GM12878 (cell line): ENCODE results near the gene TRIM28. TPM values are rescaled to one million over a fixed set of nuclear protein-coding genes. Genes with fewer than 3 reads are reported as not detected.
A peak's percentile ranks its signal among the peaks of the same experiment; 100 is the strongest.

Experiments
- ATAC-seq: fragments of 200-7000 bp; cut with Tn5 transposase; 3 replicates; pipeline ENCODE4 v1.9.1; 2020; ENCODE audit warnings: mild to moderate bottlenecking, moderate library complexity
- BruUV-seq: library from RNA; stranded (reverse); fragments of 400-500 nt; replicated peaks from 2 replicates; lab custom pipeline; 2021; lab: Mats Ljungman, UMichigan
- CTCF ChIA-PET: fragments of 300-600 bp; sonication (Branson Sonifier 250); formaldehyde crosslinking; extraction: SDS; loops from one replicate; lab custom pipeline; 2021; ENCODE audit warnings: inconsistent platforms; lab: Yijun Ruan, JAX
- POLR2A ChIA-PET: fragments of 350-600 bp; formaldehyde crosslinking; extraction: SDS; loops from one replicate; lab custom pipeline; 2021; ENCODE audit warnings: inconsistent platforms; lab: Charles Lee
- RAD21 ChIA-PET: fragments of 300-600 bp; sonication (Branson Sonifier 250); formaldehyde crosslinking; loops from one replicate; lab custom pipeline; 2023; ENCODE audit warnings: antibody characterized with exemption; ENCODE audit not compliant: unreplicated experiment; lab: Charles Lee
- SMC1A ChIA-PET: fragments of 300-600 bp; sonication (Branson Sonifier 250); formaldehyde crosslinking; loops from one replicate; lab custom pipeline; 2023; ENCODE audit not compliant: unreplicated experiment, uncharacterized antibody; lab: Charles Lee
- DNase-seq: peaks from one replicate; pipeline ENCODE4 v3.0.0-alpha.2; 2011; ENCODE audit warnings: low read depth, low spot score
- FAIRE-seq: peaks from 3 replicates; lab custom pipeline; 2011; peaks lifted over from hg19 to GRCh38; lab: Jason Lieb, UNC
- H2AFZ ChIP-seq: 2 replicates; pipeline ENCODE4 v1.6.0; 2011; ENCODE audit warnings: low read depth, low read length, control low read depth; ENCODE audit not compliant: control insufficient read depth
- H3K27ac ChIP-seq: 2 replicates; pipeline ENCODE4 v1.5.1; 2011; ENCODE audit warnings: control low read depth; ENCODE audit not compliant: control insufficient read depth, insufficient read depth
- H3K27me3 ChIP-seq, 2 experiments: replicated peaks in 1 of 2; 2 replicates each; pipeline versions ENCODE4 v1.6.0 to v1.6.1; 2011; ENCODE audit warnings: low read length in 1 of 2; ENCODE audit not compliant: control insufficient read depth in 2 of 2, insufficient read depth in 2 of 2
- H3K36me3 ChIP-seq, 2 experiments: 2 replicates each; pipeline ENCODE4 v1.5.1; 2011; ENCODE audit warnings: low read length in 1 of 2; ENCODE audit not compliant: control insufficient read depth in 2 of 2, insufficient read depth in 2 of 2
- H3K4me1 ChIP-seq: 2 replicates; pipeline ENCODE4 v1.6.1; 2011; ENCODE audit warnings: mild to moderate bottlenecking, low read length, moderate library complexity, mixed read lengths; ENCODE audit not compliant: control insufficient read depth, insufficient read depth
- H3K4me2 ChIP-seq: 2 replicates; pipeline ENCODE4 v1.6.0; 2011; ENCODE audit warnings: control low read depth; ENCODE audit not compliant: control insufficient read depth, insufficient read depth
- H3K4me3 ChIP-seq: fragments of 200-600 bp; sonication (generic); 2 replicates; pipeline ENCODE4 v1.5.1; 2016
- H3K79me2 ChIP-seq: 2 replicates; pipeline ENCODE4 v1.6.0; 2011; ENCODE audit warnings: low read length; ENCODE audit not compliant: control insufficient read depth, insufficient read depth
- H3K9ac ChIP-seq: 2 replicates; pipeline ENCODE4 v1.8.0; 2011; ENCODE audit warnings: low read length, control low read depth, mixed read lengths; ENCODE audit not compliant: control insufficient read depth, insufficient read depth
- H3K9me3 ChIP-seq: replicated peaks from 3 replicates; pipeline ENCODE4 v1.5.1; 2011; ENCODE audit warnings: mild to moderate bottlenecking, low read length; ENCODE audit not compliant: control insufficient read depth, insufficient read depth
- H4K20me1 ChIP-seq: 2 replicates; pipeline ENCODE4 v1.6.0; 2011; ENCODE audit not compliant: control insufficient read depth, insufficient read depth
- BMI1 ChIP-seq: fragments of 450-650 bp; IDR thresholded peaks from 2 replicates; pipeline ENCODE4 v1.6.1; 2016; ENCODE audit warnings: mild to moderate bottlenecking, moderate library complexity, borderline replicate concordance
- DPF2 ChIP-seq: fragments of 450-650 bp; IDR thresholded peaks from 2 replicates; pipeline ENCODE4 v1.6.1; 2017; ENCODE audit warnings: mild to moderate bottlenecking
- E2F8 ChIP-seq: fragments of 450-650 bp; IDR thresholded peaks from 2 replicates; pipeline ENCODE4 v1.6.1; 2018; ENCODE audit warnings: mild to moderate bottlenecking, low read depth, moderate library complexity; ENCODE audit not compliant: partially characterized antibody
- EED ChIP-seq: sonication (generic); IDR thresholded peaks from 2 replicates; pipeline ENCODE4 v1.6.1; 2016; ENCODE audit warnings: antibody characterized with exemption, low read depth
- ELK1 ChIP-seq: IDR thresholded peaks from 2 replicates; pipeline ENCODE4 v1.6.1; 2012; ENCODE audit warnings: low read depth, low read length, improper control_type of control experiment
- IKZF2 ChIP-seq, 2 experiments: fragments of 450-650 bp; IDR thresholded peaks; 2 replicates each; pipeline ENCODE4 v1.6.1; 2017; ENCODE audit warnings: mild to moderate bottlenecking in 2 of 2, moderate library complexity in 2 of 2
- MTA3 ChIP-seq: IDR thresholded peaks from 2 replicates; pipeline ENCODE4 v1.6.1; 2012; ENCODE audit warnings: low read length, inconsistent platforms, borderline replicate concordance
- NR2C1 ChIP-seq: fragments of 450-650 bp; IDR thresholded peaks from 2 replicates; pipeline ENCODE4 v1.6.1; 2017; ENCODE audit warnings: antibody characterized with exemption, mild to moderate bottlenecking, moderate library complexity
- RFX5 ChIP-seq: IDR thresholded peaks from 2 replicates; pipeline ENCODE4 v1.6.1; 2011; ENCODE audit warnings: low read depth, low read length, improper control_type of control experiment
- SMC3 ChIP-seq: IDR thresholded peaks from 2 replicates; pipeline ENCODE4 v1.6.1; 2011; ENCODE audit warnings: low read length, improper control_type of control experiment, borderline replicate concordance
- TARDBP ChIP-seq: IDR thresholded peaks from 2 replicates; pipeline ENCODE4 v1.6.1; 2016; ENCODE audit warnings: borderline replicate concordance
- ZBTB40 ChIP-seq: fragments of 450-650 bp; IDR thresholded peaks from 2 replicates; pipeline ENCODE4 v1.6.1; 2016; ENCODE audit warnings: mild to moderate bottlenecking, moderate library complexity, borderline replicate concordance
- WGBS: methylation state at CpG from one replicate; pipeline ENCODE4 v1.1.6; 2016; ENCODE audit warnings: low lambda C conversion rate; ENCODE audit not compliant: insufficient replicate concordance, insufficient coverage; ENCODE audit errors: missing lambda C conversion rate; 5-methylcytosine and 5-hydroxymethylcytosine counted together
- in situ Hi-C: fragments of 300-500 bp; cut with MboI; formaldehyde crosslinking; loops from 9 replicates; pipeline ENCODE4 v1.14.3; 2018; ENCODE audit warnings: mixed read lengths
- intact Hi-C: fragments of 100-400 bp; cut with micrococcal nuclease; formaldehyde crosslinking; loops from one replicate; pipeline ENCODE4 v1.14.2; 2022; ENCODE audit not compliant: unreplicated experiment
- polyA plus RNA-seq, 11 experiments: library from polyadenylated mRNA; depleted of rRNA in 4 of 11; unstranded in 6 of 11; stranded (reverse) in 5 of 11; fragments of >200 nt; fragmentation: Nextera tagmentation in 4 of 11; fragmentation: Illumina TruSeq in 1 of 11; extraction: Ambion mirVana in 4 of 11; extraction: Trizol in 1 of 11; gene quantifications; 1 replicate in 1 of 11; 2 replicates in 10 of 11; pipeline versions ENCODE4 v1.2.1 to v1.2.3, GENCODE V29; 2011 to 2016; ENCODE audit warnings: inconsistent platforms in 2 of 11, missing spikeins in 2 of 11, low read depth in 1 of 11
- total RNA-seq, 4 experiments: library from RNA; depleted of rRNA in 3 of 4; stranded (reverse); fragments of >200 nt in 3 of 4; fragmentation: Illumina TruSeq in 1 of 4; extraction: Trizol in 1 of 4; gene quantifications; 2 replicates each; pipeline versions ENCODE4 v1.2.1 to v1.2.3, GENCODE V29; 2013 to 2021

Gene TRIM28
- total and polyA plus RNA-seq, 10 of the 15 experiments (the other 5 are each of a cell fraction or from before 2014, with no cell fraction given): 5.0 to 650 (median 296) TPM

GRCh38 chr19:58575183-58576041, 31.5 kb downstream of the TRIM28 start:
- ChIA-PET CTCF (interaction anchor here (1.0 to 2.0 kb wide), 7 partner anchors 11 to 55 kb away, joined by 3 to 23 read pairs (median 4); partner anchors contain the start of genes TRIM28 and ZBTB45), POLR2A (interaction anchor here (0.7 to 2.9 kb wide), 12 partner anchors 9 to 762 kb away, joined by 3 to 21 read pairs (median 6); partner anchors contain the start of genes CHMP2A, TRIM28 and ZBTB45), SMC1A (interaction anchor here (1.3 to 3.3 kb wide), 5 partner anchors 18 to 61 kb away, joined by 3 to 15 read pairs (median 7); partner anchors contain the start of genes CHMP2A, TRIM28 and ZBTB45), RAD21 (interaction anchor here (0.6 to 2.9 kb wide), 9 partner anchors 8 to 848 kb away, joined by 3 to 24 read pairs (median 3); partner anchors contain the start of genes CHMP2A, TRIM28, ZBTB45 and ZNF671)
- Histone ChIP-seq H3K4me3 (peak overlapping the region; percentile 99), H3K27ac (peak overlapping the region; percentile 89), H3K4me1 (peaks cover 25% of the 10 kb centered on the region), H3K9ac (peak overlapping the region; percentile 91), H3K79me2 (peaks cover 8% of the 10 kb centered on the region), H3K36me3 (peaks cover 0 to 2% of the 10 kb centered on the region in 2 experiments; a peak in 2 of 4 replicates), H3K9me3 (no peaks in the 10 kb centered on the region), H2AFZ (peak overlapping the region; percentile 97), H3K27me3 (no peaks in the 10 kb centered on the region), H3K4me2 (peak overlapping the region; percentile 94), H4K20me1 (no peaks in the 10 kb centered on the region)
- WGBS: 1% methylated on average over 59 of the region's 66 CpGs
- in situ Hi-C loops (no loop called here), intact Hi-C loops (no loop called here)
- FAIRE-seq: peak; percentile 84
- peak; percentile 58 for DNase-seq
- BruUV-seq: TSS peak; percentile 84
- ATAC-seq: peak; percentile 78
- TF ChIP-seq ZBTB40 (peak; percentile 13; the same call in 1 of the 2 replicates), IKZF2 (IDR thresholded peaks at IDR 0.05) (peak in 1 of 2 experiments; percentile 12; a peak in 2 of 4 replicates), SMC3 (no peak), DPF2 (peak; percentile 62; the same call in 1 of the 2 replicates), BMI1 (peak; percentile 92), MTA3 (no peak), TARDBP (peak; percentile 88; the same call in 1 of the 2 replicates), E2F8 (no peak), RFX5 (0 out of 2 replicates have a peak, but pooled peaks have one; percentile 32), ELK1 (0 out of 2 replicates have a peak, but pooled peaks have one; percentile 3), EED (peak; percentile 19; the same call in 1 of the 2 replicates), NR2C1 (no peak)
